ENCODE results near the gene LRRC25. TPM values are rescaled to one million over a fixed set of nuclear protein-coding genes. Genes with fewer than 3 reads are reported as not detected.

The LRRC25 gene
- polyA plus RNA-seq, 1 donor (not counting 4 experiments of a cell fraction or from before 2014, with no cell fraction given), result not detected

DNA sequence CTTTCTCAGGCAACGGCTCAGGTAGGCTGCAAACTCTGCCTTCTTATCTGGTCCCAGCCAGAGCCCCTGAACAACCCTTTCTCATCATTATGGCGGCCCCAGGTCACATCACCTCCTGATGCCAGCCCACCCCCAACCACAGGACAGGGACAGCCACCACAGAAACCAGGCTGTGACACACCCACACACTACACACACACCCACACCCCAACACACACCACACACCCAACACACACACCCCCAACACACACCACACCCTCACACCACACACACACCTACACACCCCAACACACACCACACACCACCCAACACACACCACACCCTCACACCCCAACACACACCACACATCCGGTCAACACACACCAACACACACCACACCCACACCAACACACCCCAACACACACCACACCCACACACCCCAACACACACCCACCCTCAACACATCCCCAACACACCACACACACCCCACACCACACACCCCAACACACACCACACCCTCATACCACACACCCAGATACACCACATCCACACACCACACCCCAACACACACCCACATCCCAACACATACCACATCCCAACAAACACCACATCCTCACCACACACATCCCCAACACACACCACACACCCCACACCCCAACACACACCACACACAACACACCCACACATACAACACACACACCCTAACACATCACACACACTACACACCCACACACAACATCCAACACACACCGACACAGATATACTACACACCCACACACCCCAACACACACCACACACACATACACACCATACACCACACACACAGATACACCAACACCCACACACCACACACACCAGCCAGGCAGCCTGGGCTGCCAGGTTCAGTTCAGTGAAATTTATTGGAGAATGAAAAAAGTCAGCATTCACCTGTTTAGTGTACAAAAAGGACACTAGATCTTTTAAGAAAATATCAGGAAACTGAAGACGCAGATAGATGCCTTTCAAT is 44.7 kb upstream of the LRRC25 start:
- DNase-seq (ENCODE audit: low read depth, low spot score) (no peak), FAIRE-seq (no peak)
- H3K27me3 ChIP-seq (ENCODE audit: control insufficient read depth, extremely low read depth, insufficient read depth, low read length), result no peaks in the 10 kb centered on the region
- peaks cover 2% of the 10 kb centered on the region for H3K79me2 ChIP-seq (ENCODE audit: control insufficient read depth, insufficient read depth, low read length)
- H3K4me2 ChIP-seq (ENCODE audit: control insufficient read depth, extremely low read depth, insufficient read depth, low read depth, low read length), result no peak overlapping the region
- H3K36me3 ChIP-seq (ENCODE audit: control insufficient read depth in 2 of 2, extremely low read depth in 1 of 2, insufficient read depth in 2 of 2, low read length in 2 of 2), result peaks cover 27 to 33% of the 10 kb centered on the region in 2 experiments
- no peak overlapping the region for H3K4me3 ChIP-seq (ENCODE audit: control insufficient read depth in 2 of 3, extremely low read depth in 1 of 3, insufficient read depth in 2 of 3, low read depth in 1 of 3, low read length in 3 of 3)
- no peaks in the 10 kb centered on the region for H3K9me3 ChIP-seq (ENCODE audit: control insufficient read depth, low read depth, low read length)
- TF ChIP-seq, protein P1, sequence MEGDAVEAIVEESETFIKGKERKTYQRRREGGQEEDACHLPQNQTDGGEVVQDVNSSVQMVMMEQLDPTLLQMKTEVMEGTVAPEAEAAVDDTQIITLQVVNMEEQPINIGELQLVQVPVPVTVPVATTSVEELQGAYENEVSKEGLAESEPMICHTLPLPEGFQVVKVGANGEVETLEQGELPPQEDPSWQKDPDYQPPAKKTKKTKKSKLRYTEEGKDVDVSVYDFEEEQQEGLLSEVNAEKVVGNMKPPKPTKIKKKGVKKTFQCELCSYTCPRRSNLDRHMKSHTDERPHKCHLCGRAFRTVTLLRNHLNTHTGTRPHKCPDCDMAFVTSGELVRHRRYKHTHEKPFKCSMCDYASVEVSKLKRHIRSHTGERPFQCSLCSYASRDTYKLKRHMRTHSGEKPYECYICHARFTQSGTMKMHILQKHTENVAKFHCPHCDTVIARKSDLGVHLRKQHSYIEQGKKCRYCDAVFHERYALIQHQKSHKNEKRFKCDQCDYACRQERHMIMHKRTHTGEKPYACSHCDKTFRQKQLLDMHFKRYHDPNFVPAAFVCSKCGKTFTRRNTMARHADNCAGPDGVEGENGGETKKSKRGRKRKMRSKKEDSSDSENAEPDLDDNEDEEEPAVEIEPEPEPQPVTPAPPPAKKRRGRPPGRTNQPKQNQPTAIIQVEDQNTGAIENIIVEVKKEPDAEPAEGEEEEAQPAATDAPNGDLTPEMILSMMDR (optimal IDR thresholded peaks at IDR 0.05 in 1 of 3, IDR thresholded peaks at IDR 0.05 in 1 of 3, conservative IDR thresholded peaks at IDR 0.05 in 1 of 3; ENCODE audit: extremely low read depth in 1 of 3, insufficient read depth in 2 of 3, low read length in 3 of 3), result no peak
- no peak for TF ChIP-seq EZH2 (IDR thresholded peaks at IDR 0.05; ENCODE audit: low read length)
- H3K27ac ChIP-seq (ENCODE audit: control insufficient read depth, insufficient read depth, low read length), result no peak overlapping the region
- H3K4me1 ChIP-seq (ENCODE audit: control insufficient read depth, extremely low read depth, insufficient read depth, low read length), result peaks cover 28% of the 10 kb centered on the region
- no peak overlapping the region for H3K9ac ChIP-seq (ENCODE audit: control insufficient read depth, extremely low read depth, insufficient read depth, low read length)
- H3K9me1 ChIP-seq (ENCODE audit: control insufficient read depth, extremely low read depth, insufficient read depth, low read length), result peaks cover 12% of the 10 kb centered on the region
- no peak overlapping the region for H2AFZ ChIP-seq (ENCODE audit: control insufficient read depth, low read length)
- dilution Hi-C loops (cut with MboI; ENCODE audit: extremely low pct_ligation_motif_present, low sequenced_read_pairs), result no loop called here
- H4K20me1 ChIP-seq (ENCODE audit: control insufficient read depth, extremely low read depth, insufficient read depth, low read length), result no peaks in the 10 kb centered on the region

DNA sequence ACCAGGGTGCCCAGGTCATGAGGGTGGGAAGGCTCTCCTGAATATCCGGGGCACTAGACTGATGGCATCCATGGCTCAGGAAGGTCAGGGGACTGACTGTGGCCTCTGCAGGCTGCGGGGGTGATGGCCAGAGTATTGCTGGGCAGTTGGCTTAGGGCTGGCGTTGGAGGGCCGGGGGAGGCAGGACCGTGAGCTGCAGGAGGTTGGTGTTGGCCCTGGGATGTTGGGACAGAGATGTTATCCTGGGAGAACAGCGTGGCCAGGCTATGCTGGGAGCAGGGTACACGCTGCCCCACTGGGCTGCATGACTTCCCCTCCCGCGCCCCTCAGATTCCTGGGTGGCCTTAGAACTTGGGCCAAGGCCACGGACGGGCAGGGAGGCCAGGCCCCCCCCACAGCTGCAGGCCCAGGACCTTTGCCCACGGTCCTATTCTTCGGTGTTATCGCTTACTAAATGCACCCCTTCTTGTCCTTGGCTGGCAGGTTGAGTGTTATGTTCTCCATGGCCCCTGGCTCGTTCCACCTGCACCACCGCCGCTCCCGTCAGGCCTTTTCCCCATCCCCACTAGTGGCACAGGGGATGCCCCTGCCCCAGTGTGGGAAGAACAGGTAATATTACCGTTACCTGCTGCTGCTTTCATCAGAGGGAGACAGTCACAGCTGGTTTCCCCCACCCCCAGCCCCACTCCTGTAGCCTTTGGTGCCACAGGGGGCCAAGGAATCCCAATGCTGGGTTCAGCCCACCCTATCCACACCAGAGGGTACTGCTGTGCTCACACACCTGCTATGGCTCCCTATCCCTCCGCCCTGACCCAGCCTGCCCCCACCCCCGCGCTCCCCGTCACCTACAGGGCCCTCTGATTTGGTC is 43.7 kb upstream of the LRRC25 start:
- Histone ChIP-seq H3K27ac (ENCODE audit: control insufficient read depth, insufficient read depth, low read length) (no peak overlapping the region), H2AFZ (ENCODE audit: control insufficient read depth, low read length) (no peak overlapping the region), H3K4me3 (ENCODE audit: control insufficient read depth in 2 of 3, extremely low read depth in 1 of 3, insufficient read depth in 2 of 3, low read depth in 1 of 3, low read length in 3 of 3) (no peak overlapping the region), H3K79me2 (ENCODE audit: control insufficient read depth, insufficient read depth, low read length) (peaks cover 2% of the 10 kb centered on the region), H3K9me1 (ENCODE audit: control insufficient read depth, extremely low read depth, insufficient read depth, low read length) (peaks cover 12% of the 10 kb centered on the region), H4K20me1 (ENCODE audit: control insufficient read depth, extremely low read depth, insufficient read depth, low read length) (no peaks in the 10 kb centered on the region), H3K4me2 (ENCODE audit: control insufficient read depth, extremely low read depth, insufficient read depth, low read depth, low read length) (no peak overlapping the region), H3K4me1 (ENCODE audit: control insufficient read depth, extremely low read depth, insufficient read depth, low read length) (peaks cover 28% of the 10 kb centered on the region), H3K27me3 (ENCODE audit: control insufficient read depth, extremely low read depth, insufficient read depth, low read length) (no peaks in the 10 kb centered on the region), H3K9ac (ENCODE audit: control insufficient read depth, extremely low read depth, insufficient read depth, low read length) (no peak overlapping the region), H3K36me3 (ENCODE audit: control insufficient read depth in 2 of 2, extremely low read depth in 1 of 2, insufficient read depth in 2 of 2, low read length in 2 of 2) (peaks cover 20 to 25% of the 10 kb centered on the region in 2 experiments), H3K9me3 (ENCODE audit: control insufficient read depth, low read depth, low read length) (no peaks in the 10 kb centered on the region)
- no peak for TF ChIP-seq EZH2 (IDR thresholded peaks at IDR 0.05; ENCODE audit: low read length)
- TF ChIP-seq, protein P1 (optimal IDR thresholded peaks at IDR 0.05 in 1 of 3, IDR thresholded peaks at IDR 0.05 in 1 of 3, conservative IDR thresholded peaks at IDR 0.05 in 1 of 3; ENCODE audit: extremely low read depth in 1 of 3, insufficient read depth in 2 of 3, low read length in 3 of 3), result no peak
- dilution Hi-C loops (cut with MboI; ENCODE audit: extremely low pct_ligation_motif_present, low sequenced_read_pairs), result no loop called here
- FAIRE-seq (no peak), DNase-seq (ENCODE audit: low read depth, low spot score) (no peak)

Data from keratinocyte (primary cell).